ENCODE results near the gene TXNRD2. TPM values are rescaled to one million over a fixed set of nuclear protein-coding genes. Genes with fewer than 3 reads are reported as not detected.

The TXNRD2 gene
- total RNA-seq, 1 donor from 2014 or later = 0.19 TPM

GRCh38 chr22:19969141-19969928, 27.7 kb upstream of the TXNRD2 start:
- Mint-ChIP-seq H3K27ac (no peak overlapping the region), H3K9me3 (no peaks in the 10 kb centered on the region), H3K36me3 (peaks cover 4% of the 10 kb centered on the region), H3K4me1 (peaks cover 29% of the 10 kb centered on the region), H3K27me3 (ENCODE audit: insufficient read depth, low read depth) (peaks cover 5% of the 10 kb centered on the region), H3K4me3 (no peak overlapping the region)
- no peaks in the 10 kb centered on the region for H3K36me3 ChIP-seq
- no peak overlapping the region for H3K4me3 ChIP-seq
- H3K4me2 ChIP-seq = no peak overlapping the region
- H3K4me1 ChIP-seq = no peaks in the 10 kb centered on the region
- DNase-seq (ENCODE audit: low spot score) = no peak
- H2AFZ ChIP-seq (replicated peaks) = no peak overlapping the region
- peaks cover 16% of the 10 kb centered on the region for H4K20me1 ChIP-seq (ENCODE audit: low read depth)
- no peaks in the 10 kb centered on the region for H3K27me3 ChIP-seq
- H3K9ac ChIP-seq = no peak overlapping the region
- TF ChIP-seq EZH2phosphoT487 (IDR thresholded peaks at IDR 0.05) (no peak), EZH2 (IDR thresholded peaks at IDR 0.05) (no peak)
- TF ChIP-seq, protein P1, sequence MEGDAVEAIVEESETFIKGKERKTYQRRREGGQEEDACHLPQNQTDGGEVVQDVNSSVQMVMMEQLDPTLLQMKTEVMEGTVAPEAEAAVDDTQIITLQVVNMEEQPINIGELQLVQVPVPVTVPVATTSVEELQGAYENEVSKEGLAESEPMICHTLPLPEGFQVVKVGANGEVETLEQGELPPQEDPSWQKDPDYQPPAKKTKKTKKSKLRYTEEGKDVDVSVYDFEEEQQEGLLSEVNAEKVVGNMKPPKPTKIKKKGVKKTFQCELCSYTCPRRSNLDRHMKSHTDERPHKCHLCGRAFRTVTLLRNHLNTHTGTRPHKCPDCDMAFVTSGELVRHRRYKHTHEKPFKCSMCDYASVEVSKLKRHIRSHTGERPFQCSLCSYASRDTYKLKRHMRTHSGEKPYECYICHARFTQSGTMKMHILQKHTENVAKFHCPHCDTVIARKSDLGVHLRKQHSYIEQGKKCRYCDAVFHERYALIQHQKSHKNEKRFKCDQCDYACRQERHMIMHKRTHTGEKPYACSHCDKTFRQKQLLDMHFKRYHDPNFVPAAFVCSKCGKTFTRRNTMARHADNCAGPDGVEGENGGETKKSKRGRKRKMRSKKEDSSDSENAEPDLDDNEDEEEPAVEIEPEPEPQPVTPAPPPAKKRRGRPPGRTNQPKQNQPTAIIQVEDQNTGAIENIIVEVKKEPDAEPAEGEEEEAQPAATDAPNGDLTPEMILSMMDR (IDR thresholded peaks at IDR 0.05) = no peak
- no peaks in the 10 kb centered on the region for H3K9me3 ChIP-seq (ENCODE audit: low read depth)
- H3K27ac ChIP-seq = no peak overlapping the region
- no peaks in the 10 kb centered on the region for H3K79me2 ChIP-seq (ENCODE audit: low read depth)
- H3F3A ChIP-seq (ENCODE audit: low read depth) = peaks cover 14% of the 10 kb centered on the region

GRCh38 chr22:19968450-19968891, 26.9 kb upstream of the TXNRD2 start:
- Histone ChIP-seq H3K36me3 (no peaks in the 10 kb centered on the region), H3F3A (ENCODE audit: low read depth) (peaks cover 14% of the 10 kb centered on the region), H3K4me2 (no peak overlapping the region), H3K27ac (no peak overlapping the region), H3K9ac (no peak overlapping the region), H4K20me1 (ENCODE audit: low read depth) (peaks cover 10% of the 10 kb centered on the region), H3K27me3 (no peaks in the 10 kb centered on the region), H2AFZ (replicated peaks) (no peak overlapping the region), H3K4me1 (no peaks in the 10 kb centered on the region), H3K4me3 (no peak overlapping the region), H3K9me3 (ENCODE audit: low read depth) (no peaks in the 10 kb centered on the region), H3K79me2 (ENCODE audit: low read depth) (no peaks in the 10 kb centered on the region)
- TF ChIP-seq, protein P1 (IDR thresholded peaks at IDR 0.05) = no peak
- TF ChIP-seq EZH2 (IDR thresholded peaks at IDR 0.05) (no peak), EZH2phosphoT487 (IDR thresholded peaks at IDR 0.05) (no peak)
- H3K27ac Mint-ChIP-seq = peak overlapping the region; percentile 85
- H3K27me3 Mint-ChIP-seq (ENCODE audit: insufficient read depth, low read depth) = peaks cover 5% of the 10 kb centered on the region
- no peak overlapping the region for H3K4me3 Mint-ChIP-seq
- H3K36me3 Mint-ChIP-seq = peaks cover 4% of the 10 kb centered on the region
- no peaks in the 10 kb centered on the region for H3K9me3 Mint-ChIP-seq
- DNase-seq (ENCODE audit: low spot score) = no peak
- H3K4me1 Mint-ChIP-seq = peaks cover 25% of the 10 kb centered on the region

- peaks cover 5% of the 10 kb centered on the region for H3K27me3 Mint-ChIP-seq (ENCODE audit: insufficient read depth, low read depth)
- H3K36me3 Mint-ChIP-seq = peaks cover 4% of the 10 kb centered on the region
- H3K27ac ChIP-seq = no peak overlapping the region
- no peak overlapping the region for H2AFZ ChIP-seq (replicated peaks)
- TF ChIP-seq EZH2 (IDR thresholded peaks at IDR 0.05) (no peak), EZH2phosphoT487 (IDR thresholded peaks at IDR 0.05) (no peak)
- TF ChIP-seq, protein P1 (IDR thresholded peaks at IDR 0.05) = no peak
- H3K27ac Mint-ChIP-seq = peak overlapping the region; percentile 33
- H3K27me3 ChIP-seq = no peaks in the 10 kb centered on the region
- DNase-seq (ENCODE audit: low spot score) = no peak
- H4K20me1 ChIP-seq (ENCODE audit: low read depth) = peaks cover 5% of the 10 kb centered on the region
- no peaks in the 10 kb centered on the region for H3K79me2 ChIP-seq (ENCODE audit: low read depth)
- no peak overlapping the region for H3K4me3 Mint-ChIP-seq
- no peaks in the 10 kb centered on the region for H3K4me1 ChIP-seq
- no peaks in the 10 kb centered on the region for H3K36me3 ChIP-seq
- H3K4me1 Mint-ChIP-seq = peaks cover 27% of the 10 kb centered on the region
- H3K4me3 ChIP-seq = no peak overlapping the region
- no peaks in the 10 kb centered on the region for H3K9me3 ChIP-seq (ENCODE audit: low read depth)
- H3F3A ChIP-seq (ENCODE audit: low read depth) = peaks cover 14% of the 10 kb centered on the region
- no peak overlapping the region for H3K9ac ChIP-seq
- no peak overlapping the region for H3K4me2 ChIP-seq
- H3K9me3 Mint-ChIP-seq = no peaks in the 10 kb centered on the region
Measured at GRCh38 chr22:19967850-19968449, 26.3 kb upstream of the TXNRD2 start.
